KMS-11 (cell line): ENCODE data around the gene PTPRT.
"Not testable (repeated sequence)": the region's sequence is repeated elsewhere in the genome, so short reads cannot be mapped to it uniquely, and the experiment has no call there.

ENCODE experiments used
- H2AFZ ChIP-seq: fragments of 200-600 bp; sonication (generic); 2 replicates; pipeline ENCODE4 v1.6.1; 2016; ENCODE audit warnings: antibody characterized with exemption, mixed run types, low read depth
- H3K27ac ChIP-seq: fragments of 200-600 bp; sonication (generic); 2 replicates; pipeline ENCODE4 v1.6.1; 2016; ENCODE audit warnings: mild to moderate bottlenecking, mixed run types
- H3K27me3 ChIP-seq: fragments of 200-600 bp; sonication (generic); 2 replicates; pipeline ENCODE4 v1.6.1; 2017; ENCODE audit warnings: mild to moderate bottlenecking, low read depth, mixed run types, moderate library complexity; ENCODE audit not compliant: insufficient read depth
- H3K36me3 ChIP-seq: fragments of 200-600 bp; sonication (generic); 2 replicates; pipeline ENCODE4 v1.6.1; 2017; ENCODE audit warnings: mild to moderate bottlenecking, mixed run types; ENCODE audit not compliant: insufficient read depth
- H3K4me1 ChIP-seq: fragments of 200-600 bp; sonication (generic); 2 replicates; pipeline ENCODE4 v1.6.1; 2016; ENCODE audit warnings: mild to moderate bottlenecking, low read depth, mixed run types; ENCODE audit not compliant: poor library complexity, severe bottlenecking
- H3K4me2 ChIP-seq: fragments of 200-600 bp; sonication (generic); 2 replicates; pipeline ENCODE4 v1.7.0; 2016; ENCODE audit warnings: mild to moderate bottlenecking, mixed run types
- H3K4me3 ChIP-seq: fragments of 200-600 bp; sonication (generic); IDR thresholded peaks from 2 replicates; pipeline ENCODE4 v1.6.1; 2017; ENCODE audit warnings: low read depth, low read length, mixed read lengths; ENCODE audit not compliant: insufficient read depth
- H3K79me2 ChIP-seq: fragments of 200-600 bp; sonication (generic); 2 replicates; pipeline ENCODE4 v1.6.1; 2016; ENCODE audit warnings: low read depth, mixed run types; ENCODE audit not compliant: insufficient read depth
- H3K9ac ChIP-seq: fragments of 200-600 bp; sonication (generic); 2 replicates; pipeline ENCODE4 v1.6.1; 2016; ENCODE audit warnings: mild to moderate bottlenecking, mixed run types
- H4K20me1 ChIP-seq: fragments of 200-600 bp; sonication (generic); 2 replicates; pipeline ENCODE4 v1.6.1; 2016; ENCODE audit warnings: mild to moderate bottlenecking, mixed run types; ENCODE audit not compliant: insufficient read depth
- TF ChIP-seq, protein P1 (sequence below): fragments of 200-600 bp; sonication (generic); conservative IDR thresholded peaks from 2 replicates; pipeline ENCODE4 v1.6.1; 2017; ENCODE audit warnings: low read depth, mild to moderate bottlenecking, antibody characterized with exemption, low read length, moderate library complexity, mixed read lengths

Gene PTPRT

DNA sequence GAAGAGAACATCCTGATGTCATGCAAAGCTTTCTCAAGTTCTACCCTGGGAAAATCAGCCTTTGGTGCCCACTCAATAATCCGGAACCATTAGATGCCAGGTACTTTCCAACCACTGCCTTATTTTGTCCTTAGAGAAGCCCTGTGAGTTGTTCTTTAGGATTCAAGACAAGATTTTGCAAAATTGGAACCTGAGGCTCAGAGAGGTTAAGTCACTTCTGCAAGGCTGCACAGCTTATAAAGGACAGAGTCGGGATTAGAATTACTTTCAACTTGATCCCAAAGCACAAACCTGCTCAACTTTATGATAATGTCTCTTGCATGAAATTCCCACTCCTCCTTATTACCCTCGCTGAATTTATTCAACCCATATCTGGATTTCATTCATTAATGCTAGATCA is 287.2 kb downstream of the PTPRT start:
- Histone ChIP-seq H3K27ac (no peak overlapping the region), H3K9ac (no peak overlapping the region), H3K79me2 (no peaks in the 10 kb centered on the region), H4K20me1 (no peaks in the 10 kb centered on the region), H3K4me1 (no peaks in the 10 kb centered on the region), H2AFZ (no peak overlapping the region), H3K4me2 (no peak overlapping the region), H3K36me3 (no peaks in the 10 kb centered on the region), H3K4me3 (no peak overlapping the region), H3K27me3 (no peaks in the 10 kb centered on the region)
- TF ChIP-seq, protein P1, sequence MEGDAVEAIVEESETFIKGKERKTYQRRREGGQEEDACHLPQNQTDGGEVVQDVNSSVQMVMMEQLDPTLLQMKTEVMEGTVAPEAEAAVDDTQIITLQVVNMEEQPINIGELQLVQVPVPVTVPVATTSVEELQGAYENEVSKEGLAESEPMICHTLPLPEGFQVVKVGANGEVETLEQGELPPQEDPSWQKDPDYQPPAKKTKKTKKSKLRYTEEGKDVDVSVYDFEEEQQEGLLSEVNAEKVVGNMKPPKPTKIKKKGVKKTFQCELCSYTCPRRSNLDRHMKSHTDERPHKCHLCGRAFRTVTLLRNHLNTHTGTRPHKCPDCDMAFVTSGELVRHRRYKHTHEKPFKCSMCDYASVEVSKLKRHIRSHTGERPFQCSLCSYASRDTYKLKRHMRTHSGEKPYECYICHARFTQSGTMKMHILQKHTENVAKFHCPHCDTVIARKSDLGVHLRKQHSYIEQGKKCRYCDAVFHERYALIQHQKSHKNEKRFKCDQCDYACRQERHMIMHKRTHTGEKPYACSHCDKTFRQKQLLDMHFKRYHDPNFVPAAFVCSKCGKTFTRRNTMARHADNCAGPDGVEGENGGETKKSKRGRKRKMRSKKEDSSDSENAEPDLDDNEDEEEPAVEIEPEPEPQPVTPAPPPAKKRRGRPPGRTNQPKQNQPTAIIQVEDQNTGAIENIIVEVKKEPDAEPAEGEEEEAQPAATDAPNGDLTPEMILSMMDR: no peak

DNA sequence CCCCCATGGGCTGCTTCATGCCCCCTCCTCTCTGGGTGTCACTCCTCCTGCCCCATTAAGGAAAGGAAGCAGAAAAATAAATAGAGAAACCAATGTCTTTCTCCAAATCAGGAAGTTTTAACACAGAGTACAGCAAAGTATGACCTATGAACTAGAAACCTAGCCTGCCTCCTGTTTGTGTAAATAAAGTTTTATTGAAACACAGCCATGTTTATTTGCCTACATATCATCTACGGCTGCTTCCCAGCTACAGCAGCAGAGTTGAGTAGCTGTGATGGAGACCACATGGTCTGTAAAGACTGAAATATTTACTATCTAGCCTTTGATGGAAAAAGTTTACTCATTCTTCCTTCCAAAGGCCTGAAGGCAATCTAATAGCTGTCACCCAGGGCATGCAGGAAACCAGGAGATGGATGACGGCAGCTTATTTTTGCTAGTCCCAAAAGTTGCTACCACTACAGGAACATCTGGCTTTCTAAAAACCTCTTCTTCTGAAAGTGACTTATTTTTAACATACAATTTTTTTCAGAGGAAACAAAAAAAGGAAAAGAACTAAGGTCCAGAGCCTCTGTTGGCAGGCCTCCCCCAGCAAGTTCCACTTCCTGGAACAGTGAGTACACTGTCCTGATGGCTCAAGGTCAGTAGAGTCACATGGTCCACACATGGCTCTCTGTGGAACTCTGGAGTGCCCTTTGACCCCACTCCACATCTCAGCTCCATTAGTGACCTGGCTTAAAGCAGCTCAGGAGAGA is 287.8 kb downstream of the PTPRT start:
- H3K4me2 ChIP-seq: no peak overlapping the region
- H3K27ac ChIP-seq: no peak overlapping the region
- no peaks in the 10 kb centered on the region for H3K4me1 ChIP-seq

DNA sequence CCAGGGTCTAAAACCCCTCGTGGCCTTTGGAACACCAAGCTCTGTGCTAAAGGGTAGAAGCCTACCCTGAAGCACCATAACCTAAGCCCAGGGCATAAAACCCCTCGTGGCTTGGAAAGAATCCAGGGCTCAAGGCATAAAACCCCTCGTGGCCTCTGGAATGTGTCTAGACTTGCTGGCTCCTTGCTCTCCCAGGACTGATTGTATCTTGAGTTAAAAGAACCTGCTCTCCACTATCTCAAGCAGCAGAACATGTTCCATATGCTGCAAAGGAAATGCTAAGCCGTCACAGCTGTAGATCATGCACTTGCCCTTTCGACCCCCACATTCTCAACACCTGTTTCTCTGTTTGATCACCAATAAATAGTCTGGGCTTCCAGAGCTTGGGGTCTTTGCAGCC is 288.9 kb downstream of the PTPRT start:
- not testable (repeated sequence) for H3K27me3 ChIP-seq, H2AFZ ChIP-seq, H3K4me1 ChIP-seq, H4K20me1 ChIP-seq, H3K36me3 ChIP-seq, H3K79me2 ChIP-seq, H3K27ac ChIP-seq, H3K4me3 ChIP-seq, H3K4me2 ChIP-seq, H3K9ac ChIP-seq

More for the DNA sequence above, 287.8 kb downstream of the PTPRT start:
- Histone ChIP-seq H3K79me2 (no peaks in the 10 kb centered on the region), H3K4me3 (no peak overlapping the region), H3K36me3 (no peaks in the 10 kb centered on the region), H3K27me3 (no peaks in the 10 kb centered on the region), H2AFZ (no peak overlapping the region), H4K20me1 (no peaks in the 10 kb centered on the region), H3K9ac (no peak overlapping the region)
- TF ChIP-seq, protein P1: no peak

DNA sequence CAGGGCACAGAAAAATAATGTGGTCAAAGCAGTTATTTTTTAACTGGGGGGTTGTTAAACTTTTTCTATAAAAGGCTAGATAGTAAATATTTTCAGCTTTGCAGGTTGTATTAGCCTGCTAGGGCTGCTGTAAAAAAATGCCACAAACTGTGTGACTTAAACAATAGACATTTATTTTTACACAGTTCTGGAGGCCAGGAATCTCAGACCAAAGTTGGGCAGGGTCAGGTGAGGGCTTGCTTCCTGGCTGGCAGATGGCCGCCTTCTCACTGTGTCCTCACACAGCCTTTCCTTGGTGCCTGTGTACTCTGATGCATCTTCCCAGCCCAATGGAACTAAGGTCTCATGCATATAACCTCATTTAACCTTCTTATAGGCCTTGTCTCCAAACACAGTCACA is 294.7 kb downstream of the PTPRT start:
- Histone ChIP-seq H3K79me2 (no peaks in the 10 kb centered on the region), H4K20me1 (no peaks in the 10 kb centered on the region), H3K27ac (no peak overlapping the region), H3K9ac (no peak overlapping the region), H3K4me1 (no peaks in the 10 kb centered on the region), H2AFZ (no peak overlapping the region), H3K36me3 (no peaks in the 10 kb centered on the region), H3K4me3 (no peak overlapping the region), H3K27me3 (no peaks in the 10 kb centered on the region), H3K4me2 (no peak overlapping the region)
- TF ChIP-seq, protein P1: no peak

DNA sequence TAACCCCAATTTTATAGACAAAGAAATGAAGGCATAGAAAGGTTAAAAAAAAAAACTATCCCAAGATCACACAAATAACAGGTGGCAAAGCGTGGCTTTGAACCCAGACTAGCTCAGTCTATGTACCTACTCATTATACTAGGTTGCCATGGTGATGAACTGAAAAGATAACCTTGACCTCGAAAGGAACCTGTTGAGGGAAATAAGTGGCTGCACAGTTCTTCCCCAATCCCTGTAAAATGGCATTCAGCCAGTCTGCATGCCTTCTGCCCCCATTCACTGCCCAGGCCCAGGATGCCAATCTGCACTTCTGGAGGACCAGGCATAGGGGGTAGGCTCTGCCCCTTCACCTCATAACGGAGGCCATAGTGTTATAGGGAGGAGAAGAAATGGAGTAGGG is 295.2 kb downstream of the PTPRT start:
- Histone ChIP-seq H3K4me3 (no peak overlapping the region), H3K36me3 (no peaks in the 10 kb centered on the region), H4K20me1 (no peaks in the 10 kb centered on the region), H2AFZ (no peak overlapping the region), H3K4me2 (no peak overlapping the region), H3K27ac (no peak overlapping the region), H3K79me2 (no peaks in the 10 kb centered on the region), H3K27me3 (no peaks in the 10 kb centered on the region), H3K9ac (no peak overlapping the region), H3K4me1 (no peaks in the 10 kb centered on the region)
- TF ChIP-seq, protein P1: no peak
